ENCODE data around the gene BSN.

DNA sequence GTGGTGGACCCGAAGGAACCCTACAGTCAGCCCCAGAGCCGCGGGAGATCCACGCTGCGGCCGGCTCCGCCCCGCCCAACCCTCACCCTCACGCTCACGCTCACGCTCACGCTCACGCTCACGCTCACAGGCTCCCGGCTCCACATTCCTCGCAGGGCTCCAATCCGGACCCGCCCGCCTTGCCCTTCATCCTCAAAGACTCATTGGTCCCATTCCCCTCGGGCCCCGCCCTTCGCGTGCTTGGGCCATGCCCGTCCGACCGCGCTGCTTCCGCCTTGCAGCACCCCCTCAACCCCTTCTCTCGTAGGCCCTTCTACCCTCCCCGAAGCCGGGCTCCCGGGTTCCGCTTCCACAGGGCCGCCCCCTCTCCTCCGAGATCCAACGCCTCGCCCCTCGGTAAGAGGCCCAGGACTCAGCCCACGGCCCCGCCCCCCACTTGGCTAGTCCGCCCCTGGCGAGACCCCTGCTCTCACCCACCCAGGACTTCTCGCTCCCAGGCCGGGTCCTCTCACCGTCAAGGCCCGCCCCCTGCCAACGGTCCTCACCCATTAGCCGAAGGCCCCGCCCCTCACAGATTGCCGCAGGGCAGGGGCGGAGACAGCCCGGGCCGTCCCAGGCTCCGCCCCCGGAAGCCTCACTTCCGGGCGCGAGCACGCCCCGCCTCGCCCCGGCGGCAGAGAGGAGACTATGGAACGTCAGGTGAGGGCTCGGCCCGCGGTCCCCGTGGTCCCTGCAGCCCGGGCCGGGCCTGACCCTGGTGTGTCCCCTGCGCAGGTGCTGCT is 119.6 kb downstream of the BSN start, which contains the start of gene APEH:
- TF ChIP-seq, protein P1, sequence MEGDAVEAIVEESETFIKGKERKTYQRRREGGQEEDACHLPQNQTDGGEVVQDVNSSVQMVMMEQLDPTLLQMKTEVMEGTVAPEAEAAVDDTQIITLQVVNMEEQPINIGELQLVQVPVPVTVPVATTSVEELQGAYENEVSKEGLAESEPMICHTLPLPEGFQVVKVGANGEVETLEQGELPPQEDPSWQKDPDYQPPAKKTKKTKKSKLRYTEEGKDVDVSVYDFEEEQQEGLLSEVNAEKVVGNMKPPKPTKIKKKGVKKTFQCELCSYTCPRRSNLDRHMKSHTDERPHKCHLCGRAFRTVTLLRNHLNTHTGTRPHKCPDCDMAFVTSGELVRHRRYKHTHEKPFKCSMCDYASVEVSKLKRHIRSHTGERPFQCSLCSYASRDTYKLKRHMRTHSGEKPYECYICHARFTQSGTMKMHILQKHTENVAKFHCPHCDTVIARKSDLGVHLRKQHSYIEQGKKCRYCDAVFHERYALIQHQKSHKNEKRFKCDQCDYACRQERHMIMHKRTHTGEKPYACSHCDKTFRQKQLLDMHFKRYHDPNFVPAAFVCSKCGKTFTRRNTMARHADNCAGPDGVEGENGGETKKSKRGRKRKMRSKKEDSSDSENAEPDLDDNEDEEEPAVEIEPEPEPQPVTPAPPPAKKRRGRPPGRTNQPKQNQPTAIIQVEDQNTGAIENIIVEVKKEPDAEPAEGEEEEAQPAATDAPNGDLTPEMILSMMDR (IDR thresholded peaks at IDR 0.05): no peak
- TF ChIP-seq POLR2A (IDR thresholded peaks at IDR 0.05): no peak
